ENCODE results near the gene DNAH14. TPM values are rescaled to one million over a fixed set of nuclear protein-coding genes. Genes with fewer than 3 reads are reported as not detected.

DNAH14 gene
- total RNA-seq, 1 experiment from 2014 or later: 39.7 TPM

DNA sequence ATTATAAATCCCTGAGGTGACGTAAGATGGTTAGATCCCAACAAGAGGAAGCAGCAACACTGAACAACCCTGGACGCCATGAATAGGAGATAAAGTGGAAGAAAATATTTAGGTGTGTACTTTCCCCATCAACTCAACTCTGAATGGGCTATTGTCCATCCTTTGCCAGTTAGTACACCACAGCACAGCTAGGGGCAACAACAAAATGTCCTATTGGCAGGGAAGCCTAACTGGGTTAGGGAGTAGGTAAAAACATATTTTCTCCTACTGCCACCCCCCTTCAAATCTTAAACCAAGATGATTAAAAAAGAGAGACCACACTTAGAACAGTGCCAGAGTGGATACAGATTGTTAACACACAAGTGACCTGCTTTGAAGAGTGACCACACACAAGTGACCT, 278.3 kb downstream of the DNAH14 start:
- H4K91ac ChIP-seq (ENCODE audit: insufficient read length, low read depth, low read length): no peak overlapping the region
- H3K79me2 ChIP-seq (ENCODE audit: insufficient read depth, low read length): no peaks in the 10 kb centered on the region
- no peak overlapping the region for H3K9ac ChIP-seq (ENCODE audit: extremely low read depth, insufficient read length, low read length)
- no peak overlapping the region for H3K27ac ChIP-seq (ENCODE audit: insufficient read length, low read depth, low read length)
- H2BK5ac ChIP-seq (ENCODE audit: insufficient read length, low read length): no peak overlapping the region
- no peak overlapping the region for H4K5ac ChIP-seq (ENCODE audit: insufficient read length, low read depth, low read length)
- no peak overlapping the region for H2BK120ac ChIP-seq (ENCODE audit: low read depth, low read length, poor library complexity, severe bottlenecking)
- Mint-ChIP-seq H3K9me3 (peaks cover 33 to 41% of the 10 kb centered on the region in 2 experiments), H3K27ac (no peak overlapping the region), H3K4me1 (no peaks in the 10 kb centered on the region), H3K27me3 (ENCODE audit: low read depth) (no peaks in the 10 kb centered on the region), H3K36me3 (ENCODE audit: insufficient read depth in 1 of 3, low read depth in 3 of 3) (peaks cover 6 to 25% (median 11%) of the 10 kb centered on the region in 3 experiments), H3K4me3 (no peak overlapping the region)
- no peak overlapping the region for H2BK15ac ChIP-seq (ENCODE audit: low read depth, low read length)
- no peak overlapping the region for H3K23ac ChIP-seq (ENCODE audit: insufficient read length, low read depth, low read length)
- H3K9me3 ChIP-seq (ENCODE audit: control insufficient read depth, low read depth, low read length): no peaks in the 10 kb centered on the region
- H4K8ac ChIP-seq (replicated peaks; ENCODE audit: insufficient read length, low read depth, low read length): no peak overlapping the region
- TF ChIP-seq, protein P1, sequence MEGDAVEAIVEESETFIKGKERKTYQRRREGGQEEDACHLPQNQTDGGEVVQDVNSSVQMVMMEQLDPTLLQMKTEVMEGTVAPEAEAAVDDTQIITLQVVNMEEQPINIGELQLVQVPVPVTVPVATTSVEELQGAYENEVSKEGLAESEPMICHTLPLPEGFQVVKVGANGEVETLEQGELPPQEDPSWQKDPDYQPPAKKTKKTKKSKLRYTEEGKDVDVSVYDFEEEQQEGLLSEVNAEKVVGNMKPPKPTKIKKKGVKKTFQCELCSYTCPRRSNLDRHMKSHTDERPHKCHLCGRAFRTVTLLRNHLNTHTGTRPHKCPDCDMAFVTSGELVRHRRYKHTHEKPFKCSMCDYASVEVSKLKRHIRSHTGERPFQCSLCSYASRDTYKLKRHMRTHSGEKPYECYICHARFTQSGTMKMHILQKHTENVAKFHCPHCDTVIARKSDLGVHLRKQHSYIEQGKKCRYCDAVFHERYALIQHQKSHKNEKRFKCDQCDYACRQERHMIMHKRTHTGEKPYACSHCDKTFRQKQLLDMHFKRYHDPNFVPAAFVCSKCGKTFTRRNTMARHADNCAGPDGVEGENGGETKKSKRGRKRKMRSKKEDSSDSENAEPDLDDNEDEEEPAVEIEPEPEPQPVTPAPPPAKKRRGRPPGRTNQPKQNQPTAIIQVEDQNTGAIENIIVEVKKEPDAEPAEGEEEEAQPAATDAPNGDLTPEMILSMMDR (conservative IDR thresholded peaks at IDR 0.05): no peak
- H3K23me2 ChIP-seq (ENCODE audit: insufficient read length, low read depth, low read length, poor library complexity, severe bottlenecking): no peaks in the 10 kb centered on the region
- H3K4me1 ChIP-seq (ENCODE audit: insufficient read depth, low read length): no peaks in the 10 kb centered on the region
- no peaks in the 10 kb centered on the region for H3K27me3 ChIP-seq (ENCODE audit: insufficient read depth, low read length)
- H3K79me1 ChIP-seq (ENCODE audit: insufficient read depth, low read depth, low read length, poor library complexity, severe bottlenecking): no peaks in the 10 kb centered on the region
- H3K4ac ChIP-seq (ENCODE audit: low read depth, low read length): no peak overlapping the region
- H2AFZ ChIP-seq (ENCODE audit: low read length): no peak overlapping the region
- H2BK20ac ChIP-seq (ENCODE audit: low read depth, low read length, poor library complexity, severe bottlenecking): no peak overlapping the region
- H3K18ac ChIP-seq (ENCODE audit: insufficient read length, low read depth, low read length): no peak overlapping the region
- DNase-seq: no peak
- no CpG with 5 or more reads among the region's 2 CpGs for WGBS (ENCODE audit: extremely low coverage, insufficient read length, low lambda C conversion rate)
- H3K4me2 ChIP-seq (ENCODE audit: insufficient read depth, insufficient read length, low read length): no peak overlapping the region
- H3K56ac ChIP-seq (ENCODE audit: insufficient read length, low read depth, low read length): no peak overlapping the region
- H3T11ph ChIP-seq (ENCODE audit: low read length): no peak overlapping the region
- H3K14ac ChIP-seq (ENCODE audit: insufficient read depth, low read length): no peak overlapping the region
- H2BK12ac ChIP-seq (ENCODE audit: insufficient read length, low read depth, low read length): no peak overlapping the region
- H4K20me1 ChIP-seq (ENCODE audit: control insufficient read depth, insufficient read depth, insufficient read length): no peaks in the 10 kb centered on the region
- H2AK5ac ChIP-seq (ENCODE audit: insufficient read length, low read length): no peak overlapping the region
